Heart right ventricle (tissue), 16 donors: ENCODE measurements around the gene SNUPN. TPM values are rescaled to one million over a fixed set of nuclear protein-coding genes. Genes with fewer than 3 reads are reported as not detected.

ENCODE experiments used
- ATAC-seq, 8 donors: fragments of 200-7000 bp; cut with Tn5 transposase; one replicate each; pipeline ENCODE4 v1.9.1; 2020; ENCODE audit warnings: mild to moderate bottlenecking in 8 of 8, moderate library complexity in 8 of 8, moderate number of reproducible peaks in 1 of 8
- DNase-seq, 2 donors: peaks; one replicate each; pipeline ENCODE4 v3.0.0-alpha.2; 2020
- H3K27ac ChIP-seq, 10 donors: fragments of 200-600 bp; sonication (generic) in 2 of 10; one replicate each; pipeline versions ENCODE4 v1.5.0 to v1.8.0; 2020 to 2022; ENCODE audit warnings: mild to moderate bottlenecking in 3 of 10
- H3K27me3 ChIP-seq, 7 donors: fragments of 200-600 bp; one replicate each; pipeline ENCODE4 v1.8.0; 2021 to 2022; ENCODE audit warnings: mild to moderate bottlenecking in 2 of 7
- H3K36me3 ChIP-seq, 9 donors: fragments of 200-600 bp; sonication (generic) in 1 of 9; one replicate each; pipeline versions ENCODE4 v1.5.0 to v1.8.0; 2020 to 2022; ENCODE audit warnings: mild to moderate bottlenecking in 2 of 9
- H3K4me1 ChIP-seq, 9 donors: fragments of 200-600 bp; sonication (generic) in 1 of 9; one replicate each; pipeline versions ENCODE4 v1.5.0 to v1.8.0; 2020 to 2022; ENCODE audit warnings: mild to moderate bottlenecking in 4 of 9
- H3K4me3 ChIP-seq, 10 donors: fragments of 200-600 bp; sonication (generic) in 2 of 10; one replicate each; pipeline versions ENCODE4 v1.5.0 to v1.8.0; 2020 to 2022; ENCODE audit warnings: mild to moderate bottlenecking in 7 of 10, moderate library complexity in 2 of 10
- H3K9me3 ChIP-seq, 11 donors: fragments of 200-600 bp in 10 of 11; sonication (generic) in 2 of 11; one replicate each; pipeline versions ENCODE4 v1.5.0 to v1.8.0; 2013 to 2022; ENCODE audit warnings: mild to moderate bottlenecking in 2 of 11, control low read depth in 1 of 11, moderate library complexity in 1 of 11
- CTCF ChIP-seq, 9 donors: fragments of 200-600 bp; sonication (generic) in 2 of 9; IDR thresholded peaks; one replicate each; pipeline versions ENCODE4 v1.5.0 to v1.8.0; 2021 to 2022; ENCODE audit warnings: antibody characterized with exemption in 9 of 9, mild to moderate bottlenecking in 5 of 9, moderate library complexity in 1 of 9
- WGBS, 2 donors: extraction: QIAGEN DNeasy Blood & Tissue Kit; methylation state at CpG; one replicate each; pipeline ENCODE4 v1.1.7; 2013; ENCODE audit warnings: inconsistent platforms in 1 of 2; 5-methylcytosine and 5-hydroxymethylcytosine counted together
- intact Hi-C, 10 donors: fragments of 100-400 bp; cut with DNase I; formaldehyde crosslinking; loops; one replicate each; pipeline versions ENCODE4 v1.11.1 to v1.14.2; 2022
- polyA plus RNA-seq, 2 donors: library from polyadenylated mRNA; stranded (reverse); fragments of 200-250 nt; gene quantifications; one replicate each; pipeline ENCODE4 v1.2.3, GENCODE V29; 2013
- total RNA-seq, 10 donors: library from RNA; stranded (reverse); fragmentation: NEBNext Ultra II Directional in 3 of 10; extraction: Animal tissue kit (Norgen Biotek cat#: 25700) in 3 of 10; gene quantifications; one replicate each; pipeline versions ENCODE4 v1.2.1 to v1.2.4, GENCODE V29; 2021 to 2023
- donor health status: Arrhythmogenic right ventricular cardiomyopathy.
- donor health status: ischemic (EF 13 %, LVEDD 7.1; RV severe dilation, severe dysfunction).
- donor health status: healthy with polysubstance abuse.
- donor health status: DM: no; HTN: yes; CAD: no.
- donor health status: DM: no; HTN: no; CAD: no.
- donor health status: ischemic (EF 25% LVEDD 6.9; RV normal size, moderate dysfunction).
- donor health status: ischemic (EF 25% LVEDD 5.7; RV mildly dilated, moderate dysfunction).
- donor health status: healthy.
- donor health status: DM: yes; HTN: yes; CAD: no.
- donor health status: Ischemic cardiomyopathy.
- donor health status: ischemic (EF 35%, LVEDD 5.7; RV mildly dilated, moderate dysfunction).
- donor health status: nonischemic (EF 11% LVEDD 7.7; RV severe dilation, severe dysfunction).
- donor health status: DM: yes; HTN: yes; CAD: no.
- donor health status: PGD.
- donor health status: ischemic (EF 29% LVEDD 5.4; RV normal size, mild dysfunction).
- donor health status: nonischemic (EF 23%, LVEDD 6.1; RV moderate dilation, normal function).

Gene SNUPN
- total and polyA plus RNA-seq, 12 donors, result 12.9 to 18.2 (median 16.1) TPM

DNA sequence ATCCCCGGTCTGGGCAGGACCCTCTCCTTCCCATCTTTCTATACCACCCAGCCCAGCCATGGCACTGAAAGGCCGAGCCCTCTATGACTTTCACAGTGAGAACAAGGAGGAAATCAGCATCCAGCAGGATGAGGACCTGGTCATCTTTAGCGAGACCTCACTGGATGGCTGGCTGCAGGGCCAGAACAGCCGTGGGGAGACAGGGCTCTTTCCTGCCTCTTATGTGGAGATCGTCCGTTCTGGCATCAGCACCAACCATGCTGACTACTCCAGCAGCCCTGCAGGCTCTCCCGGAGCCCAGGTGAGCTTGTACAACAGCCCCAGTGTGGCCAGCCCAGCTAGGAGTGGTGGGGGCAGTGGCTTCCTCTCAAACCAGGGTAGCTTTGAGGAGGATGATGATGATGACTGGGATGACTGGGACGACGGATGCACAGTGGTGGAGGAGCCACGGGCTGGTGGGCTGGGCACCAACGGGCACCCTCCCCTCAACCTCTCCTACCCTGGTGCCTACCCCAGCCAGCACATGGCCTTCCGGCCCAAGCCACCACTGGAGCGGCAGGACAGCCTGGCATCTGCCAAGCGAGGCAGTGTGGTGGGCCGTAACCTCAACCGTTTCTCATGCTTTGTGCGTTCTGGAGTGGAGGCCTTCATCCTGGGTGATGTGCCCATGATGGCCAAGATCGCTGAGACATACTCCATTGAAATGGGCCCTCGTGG, 23.7 kb upstream of the SNUPN start:
- Histone ChIP-seq H3K36me3 (peaks cover 0 to 34% (median 0%) of the 10 kb centered on the region in 9 donors), H3K27ac (peak overlapping the region; percentile 90 to 98 (median 96)), H3K9me3 (no peaks in the 10 kb centered on the region), H3K27me3 (peaks cover 0 to 5% (median 0%) of the 10 kb centered on the region in 7 donors), H3K4me3 (peak overlapping the region; percentile 67 to 87 (median 77)), H3K4me1 (peaks cover 43 to 75% (median 68%) of the 10 kb centered on the region in 9 donors)
- DNase-seq (no peak), ATAC-seq (no peak)
- TF ChIP-seq CTCF (IDR thresholded peaks at IDR 0.05), result no peak
- intact Hi-C loops, result loop anchor here in 1 of 10 donors (10.0 kb wide), 1 partner anchor 256 kb away; the partner anchor contains the start of gene FBXO22
- 72 to 77% methylated on average over 19 of the region's 19 CpGs for WGBS, 2 donors

GRCh38 chr15:75648156-75649000, 22.9 kb upstream of the SNUPN start:
- Histone ChIP-seq H3K27me3 (peaks cover 0 to 5% (median 0%) of the 10 kb centered on the region in 7 donors), H3K9me3 (no peaks in the 10 kb centered on the region), H3K4me1 (peaks cover 41 to 67% (median 59%) of the 10 kb centered on the region in 9 donors), H3K27ac (peak overlapping the region; percentile 90 to 98 (median 96)), H3K4me3 (peak overlapping the region; percentile 67 to 87 (median 77)), H3K36me3 (peaks cover 0 to 28% (median 0%) of the 10 kb centered on the region in 9 donors)
- intact Hi-C loops, result loop anchor here in 1 of 10 donors (10.0 kb wide), 1 partner anchor 256 kb away; the partner anchor contains the start of gene FBXO22
- DNase-seq (peak; percentile 53 to 59), ATAC-seq (peak; percentile 24 to 46 (median 37))
- WGBS, 2 donors, result 2 to 4% methylated on average over 29 to 34 of the region's 34 CpGs
- TF ChIP-seq CTCF (IDR thresholded peaks at IDR 0.05), result no peak

GRCh38 chr15:75647370-75648155, 22.0 kb upstream of the SNUPN start, which contains the start of gene SNX33:
TSS of gene SNX33 (plus strand) at chr15:75647912. CDS start at chr15:75649103, 1,191 bp downstream.
- peak; percentile 79 to 88 (median 82) for ATAC-seq

More at GRCh38 chr15:75647370-75648155, 22.0 kb upstream of the SNUPN start, which contains the start of gene SNX33:
- Histone ChIP-seq H3K36me3 (peaks cover 0 to 22% (median 0%) of the 10 kb centered on the region in 9 donors), H3K4me3 (peak within 1 kb of the TSS; percentile 67 to 87 (median 77)), H3K27me3 (peaks cover 0 to 5% (median 0%) of the 10 kb centered on the region in 7 donors), H3K27ac (peak within 1 kb of the TSS; percentile 90 to 98 (median 96)), H3K9me3 (no peaks in the 10 kb centered on the region), H3K4me1 (peaks cover 33 to 59% (median 51%) of the 10 kb centered on the region in 9 donors)
- TF ChIP-seq CTCF (IDR thresholded peaks at IDR 0.05), result peak; percentile 26 to 69 (median 52)
- DNase-seq, result peak; percentile 83 to 87
- 0 to 1% methylated on average over 56 to 76 of the region's 76 CpGs for WGBS, 2 donors
- intact Hi-C loops, result loop anchor here in 2 of 10 donors (2.0 to 10.0 kb wide), 2 partner anchors 195 to 257 kb away; partner anchors contain the start of gene FBXO22 (in 1 of the 2)
